ENCODE data around the gene VPS4A.

Gene VPS4A

GRCh38 chr16:69326172-69326873 lies 15.2 kb downstream of the VPS4A start:
- TF ChIP-seq SIN3A (IDR thresholded peaks at IDR 0.05; ENCODE audit: borderline replicate concordance, insufficient read depth, low read length) (no peak), POLR2AphosphoS5 (IDR thresholded peaks at IDR 0.05; ENCODE audit: low read depth, low read length) (no peak)

DNA sequence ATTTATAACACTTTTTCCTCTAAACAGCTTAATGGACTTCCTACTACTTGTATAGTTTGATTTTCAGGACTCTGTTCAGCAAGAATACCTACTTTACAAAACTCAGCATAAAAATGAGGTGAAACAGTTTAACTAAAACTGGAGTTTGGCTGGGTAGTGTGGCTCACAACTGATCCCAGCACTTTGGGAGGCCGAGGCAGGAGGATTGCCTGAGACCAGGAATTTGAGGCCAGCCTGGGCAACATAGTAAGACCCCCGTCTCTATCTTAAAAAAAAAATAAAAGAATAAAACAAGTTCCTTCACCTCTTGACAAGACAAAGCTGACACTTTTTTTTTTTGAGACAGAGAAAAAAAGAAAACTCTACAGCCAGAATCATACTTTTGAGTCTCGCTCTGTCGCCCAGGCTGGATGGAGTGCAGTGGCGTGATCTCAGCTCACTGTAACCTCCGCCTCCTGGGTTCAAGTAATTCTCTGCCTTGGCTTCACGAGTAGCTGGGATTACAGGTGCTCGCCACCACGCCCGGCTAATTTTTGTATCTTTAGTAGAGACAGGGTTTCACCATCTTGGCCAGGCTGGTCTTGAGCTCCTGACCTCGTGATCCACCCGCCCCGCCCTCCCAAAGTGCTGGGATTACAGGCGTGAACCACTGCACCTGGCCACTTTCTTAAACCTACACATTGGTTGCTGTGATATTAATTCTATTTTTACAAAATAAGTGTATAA lies 16.6 kb downstream of the VPS4A start:
- TF ChIP-seq SIN3A (IDR thresholded peaks at IDR 0.05; ENCODE audit: borderline replicate concordance, insufficient read depth, low read length), result no peak
- TF ChIP-seq POLR2AphosphoS5 (IDR thresholded peaks at IDR 0.05; ENCODE audit: low read depth, low read length), result 0 out of 2 replicates have a peak, but pooled peaks have one; percentile 29

- TF ChIP-seq REST (IDR thresholded peaks at IDR 0.05; ENCODE audit: insufficient read depth in 1 of 2, low read depth in 2 of 2, low read length in 2 of 2) (no peak), SIN3A (IDR thresholded peaks at IDR 0.05; ENCODE audit: borderline replicate concordance, insufficient read depth, low read length) (no peak), POLR2AphosphoS5 (IDR thresholded peaks at IDR 0.05; ENCODE audit: low read depth, low read length) (no peak), TAF1 (IDR thresholded peaks at IDR 0.05; ENCODE audit: borderline replicate concordance, insufficient read depth, low read length) (no peak), FOXP2 (optimal IDR thresholded peaks at IDR 0.05; ENCODE audit: borderline replicate concordance, extremely low read depth, extremely low read length, insufficient read depth) (no peak)
These were observed 17.7 kb downstream of the VPS4A start for GRCh38 chr16:69328854-69329316.

- TF ChIP-seq SIN3A (IDR thresholded peaks at IDR 0.05; ENCODE audit: borderline replicate concordance, insufficient read depth, low read length) (peak; percentile 5; the same call in 1 of the 2 replicates), FOXP2 (optimal IDR thresholded peaks at IDR 0.05; ENCODE audit: borderline replicate concordance, extremely low read depth, extremely low read length, insufficient read depth) (no peak)
These were observed 18.5 kb downstream of the VPS4A start for GRCh38 chr16:69329369-69330285.

- peak; percentile 88 for TF ChIP-seq POLR2AphosphoS5 (IDR thresholded peaks at IDR 0.05; ENCODE audit: low read depth, low read length)
- 0 out of 2 replicates have a peak, but pooled peaks have one; percentile 6 for TF ChIP-seq SIN3A (IDR thresholded peaks at IDR 0.05; ENCODE audit: borderline replicate concordance, insufficient read depth, low read length)
- TF ChIP-seq FOXP2 (optimal IDR thresholded peaks at IDR 0.05; ENCODE audit: borderline replicate concordance, extremely low read depth, extremely low read length, insufficient read depth), result peak; percentile 51
- peak; percentile 31; the same call in 1 of the 2 replicates for TF ChIP-seq TAF1 (IDR thresholded peaks at IDR 0.05; ENCODE audit: borderline replicate concordance, insufficient read depth, low read length)
- TF ChIP-seq REST (IDR thresholded peaks at IDR 0.05; ENCODE audit: insufficient read depth in 1 of 2, low read depth in 2 of 2, low read length in 2 of 2), result no peak
These were observed 19.3 kb downstream of the VPS4A start, which contains the start of gene PDF for GRCh38 chr16:69330286-69331109. PDF (minus strand) TSS chr16:69330588; CDS start chr16:69330570, 18 bp downstream.

- TF ChIP-seq SIN3A (IDR thresholded peaks at IDR 0.05; ENCODE audit: borderline replicate concordance, insufficient read depth, low read length) (no peak), POLR2AphosphoS5 (IDR thresholded peaks at IDR 0.05; ENCODE audit: low read depth, low read length) (no peak), REST (IDR thresholded peaks at IDR 0.05; ENCODE audit: insufficient read depth in 1 of 2, low read depth in 2 of 2, low read length in 2 of 2) (no peak), FOXP2 (optimal IDR thresholded peaks at IDR 0.05; ENCODE audit: borderline replicate concordance, extremely low read depth, extremely low read length, insufficient read depth) (no peak), TAF1 (IDR thresholded peaks at IDR 0.05; ENCODE audit: borderline replicate concordance, insufficient read depth, low read length) (no peak)
These were observed 23.5 kb downstream of the VPS4A start for GRCh38 chr16:69334696-69335095.
